Measurements from ENCODE around the gene ARL6IP5. TPM values are rescaled to one million over a fixed set of nuclear protein-coding genes. Genes with fewer than 3 reads are reported as not detected.

ARL6IP5 gene
- total and polyA plus RNA-seq, 10 donors = 106 to 148 (median 125) TPM

DNA sequence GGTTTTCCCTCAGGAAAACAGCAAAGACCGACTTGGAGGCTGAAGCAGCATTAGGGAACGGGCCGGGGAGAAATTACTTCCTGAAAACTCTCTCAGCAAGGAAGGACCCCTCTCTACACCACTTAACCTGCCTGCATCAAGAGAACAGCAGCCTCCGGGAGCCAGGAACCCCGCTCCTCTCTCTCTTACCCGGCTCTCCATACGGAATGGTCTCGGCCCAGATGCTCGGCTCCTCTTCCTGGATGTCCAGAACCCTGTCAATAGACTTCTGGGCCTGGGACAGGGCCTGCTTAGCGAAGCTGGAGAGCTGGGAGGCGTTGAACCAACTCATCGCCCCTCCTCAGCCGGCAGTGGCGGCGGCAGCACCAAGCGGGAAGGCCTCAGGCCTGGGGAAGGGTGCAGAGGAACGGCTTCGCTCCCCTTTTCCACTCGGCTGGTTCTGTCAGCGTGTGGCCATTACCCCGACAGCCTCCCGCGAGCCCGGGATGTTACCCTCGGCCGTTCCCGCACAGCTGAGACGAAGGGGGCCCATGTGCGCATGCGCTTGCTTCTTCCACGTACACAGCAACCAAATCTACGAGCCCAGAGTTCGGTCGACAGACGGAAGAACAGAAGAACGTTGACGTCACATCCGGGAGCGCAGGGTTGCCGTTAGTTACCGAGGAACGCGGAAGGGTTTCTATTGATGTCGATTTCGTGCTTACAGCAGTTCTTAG lies 32.8 kb upstream of the ARL6IP5 start, which contains the start of gene TMF1:
TMF1 (minus strand) TSS at position 578 of the 716 bp plus-strand sequence; CDS start at position 331, 247 bp downstream.
- Histone ChIP-seq H3K4me1 (peaks cover 29 to 57% (median 49%) of the 10 kb centered on the region in 6 donors), H3K9me3 (no peaks in the 10 kb centered on the region), H3K4me3 (peak within 1 kb of the TSS; percentile 69 to 96 (median 88)), H3K27me3 (replicated peaks in 1 of 7) (no peaks in the 10 kb centered on the region), H3K27ac (peak within 1 kb of the TSS; percentile 90 to 98 (median 97)), H3K36me3 (peaks cover 5 to 59% (median 32%) of the 10 kb centered on the region in 6 donors)
- peak; percentile 99 for DNase-seq
- 0 to 1% (median 0%) methylated on average over 24 to 45 of the region's 45 CpGs for WGBS, 5 donors
- TF ChIP-seq POLR2AphosphoS5 (IDR thresholded peaks at IDR 0.05) = peak; percentile 97 to 98 (median 97)
- TF ChIP-seq, protein P1, sequence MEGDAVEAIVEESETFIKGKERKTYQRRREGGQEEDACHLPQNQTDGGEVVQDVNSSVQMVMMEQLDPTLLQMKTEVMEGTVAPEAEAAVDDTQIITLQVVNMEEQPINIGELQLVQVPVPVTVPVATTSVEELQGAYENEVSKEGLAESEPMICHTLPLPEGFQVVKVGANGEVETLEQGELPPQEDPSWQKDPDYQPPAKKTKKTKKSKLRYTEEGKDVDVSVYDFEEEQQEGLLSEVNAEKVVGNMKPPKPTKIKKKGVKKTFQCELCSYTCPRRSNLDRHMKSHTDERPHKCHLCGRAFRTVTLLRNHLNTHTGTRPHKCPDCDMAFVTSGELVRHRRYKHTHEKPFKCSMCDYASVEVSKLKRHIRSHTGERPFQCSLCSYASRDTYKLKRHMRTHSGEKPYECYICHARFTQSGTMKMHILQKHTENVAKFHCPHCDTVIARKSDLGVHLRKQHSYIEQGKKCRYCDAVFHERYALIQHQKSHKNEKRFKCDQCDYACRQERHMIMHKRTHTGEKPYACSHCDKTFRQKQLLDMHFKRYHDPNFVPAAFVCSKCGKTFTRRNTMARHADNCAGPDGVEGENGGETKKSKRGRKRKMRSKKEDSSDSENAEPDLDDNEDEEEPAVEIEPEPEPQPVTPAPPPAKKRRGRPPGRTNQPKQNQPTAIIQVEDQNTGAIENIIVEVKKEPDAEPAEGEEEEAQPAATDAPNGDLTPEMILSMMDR (IDR thresholded peaks at IDR 0.05 in 8 of 11, conservative IDR thresholded peaks at IDR 0.05 in 3 of 11) = peak in 2 of 11 experiments; percentile 20 to 31
- peak in 2 of 3 donors; percentile 40 to 77 for TF ChIP-seq POLR2A (IDR thresholded peaks at IDR 0.05)
- intact Hi-C loops (cut with DNase I; ENCODE audit: low total_unique reads) = no loop called here

DNA sequence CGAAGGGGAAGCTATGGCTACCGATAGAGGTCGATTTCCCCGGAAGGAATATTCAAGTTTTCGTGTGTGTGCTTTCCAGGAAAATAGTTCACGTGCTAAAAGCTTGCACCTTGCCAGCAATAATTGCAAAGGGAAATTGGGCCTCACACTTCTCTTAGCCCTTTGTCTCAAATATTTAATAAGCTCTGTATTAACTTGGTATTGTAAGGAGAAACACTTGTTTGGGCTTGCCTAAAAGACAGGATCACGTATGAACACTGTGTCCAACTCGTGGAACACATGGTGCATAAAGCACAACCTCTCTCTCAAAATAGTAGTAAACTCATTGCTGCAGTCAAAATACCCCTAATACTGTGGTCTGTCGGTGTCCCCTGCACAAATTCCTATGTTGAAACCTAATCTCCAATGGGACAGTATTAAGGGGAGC lies 32.3 kb upstream of the ARL6IP5 start:
- peaks cover 3 to 59% (median 29%) of the 10 kb centered on the region in 6 donors for H3K36me3 ChIP-seq
- TF ChIP-seq POLR2AphosphoS5 (IDR thresholded peaks at IDR 0.05) = no peak
- no peak for TF ChIP-seq POLR2A (IDR thresholded peaks at IDR 0.05)
- TF ChIP-seq, protein P1 (IDR thresholded peaks at IDR 0.05 in 8 of 11, conservative IDR thresholded peaks at IDR 0.05 in 3 of 11) = no peak
- intact Hi-C loops (cut with DNase I; ENCODE audit: low total_unique reads) = no loop called here
- WGBS, 5 donors = 10 to 16% (median 14%) methylated on average over 9 of the region's 9 CpGs
- peak overlapping the region; percentile 69 to 96 (median 88) for H3K4me3 ChIP-seq
- no peaks in the 10 kb centered on the region for H3K27me3 ChIP-seq (replicated peaks in 1 of 7)
- no peaks in the 10 kb centered on the region for H3K9me3 ChIP-seq
- DNase-seq = no peak
- peaks cover 25 to 57% (median 44%) of the 10 kb centered on the region in 6 donors for H3K4me1 ChIP-seq
- peak overlapping the region; percentile 90 to 98 (median 97) for H3K27ac ChIP-seq

DNA sequence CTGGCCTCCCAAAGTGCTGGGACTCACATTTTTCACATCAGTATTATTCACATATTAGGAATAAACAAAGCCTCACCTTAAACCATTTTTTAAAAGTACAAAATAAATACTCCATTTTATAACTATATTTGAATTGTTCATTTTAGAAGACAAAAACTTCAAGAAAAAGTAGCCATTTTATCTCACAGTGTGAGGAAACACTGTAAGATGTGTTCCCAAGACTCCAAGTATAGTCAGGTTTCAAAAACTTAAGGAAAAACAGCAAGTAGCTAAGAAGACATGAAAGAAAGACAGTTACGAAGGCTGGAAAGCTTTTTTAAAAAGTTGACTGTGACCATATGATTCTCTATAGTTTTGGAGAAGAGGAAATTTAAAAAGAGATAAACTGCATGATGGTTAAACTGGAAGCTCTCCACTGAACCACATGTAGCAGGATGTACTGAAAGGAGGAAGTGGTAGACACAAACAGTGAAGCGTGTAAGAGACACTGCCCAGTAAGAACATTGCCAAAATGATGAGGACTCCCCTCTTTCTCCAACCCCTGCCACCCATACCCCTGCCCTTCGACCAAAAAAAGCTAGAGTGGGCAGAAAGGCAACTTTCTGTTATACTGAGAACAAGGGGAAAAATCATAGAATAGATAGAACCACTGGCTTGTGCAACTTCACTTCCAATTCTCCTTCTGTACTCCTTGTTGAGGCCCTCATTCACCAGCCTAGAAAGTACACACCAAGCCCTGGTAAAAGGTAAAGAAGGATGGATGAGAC lies 26.4 kb upstream of the ARL6IP5 start:
- H3K4me3 ChIP-seq = no peak overlapping the region
- peak overlapping the region; percentile 55 to 82 (median 74) for H3K27ac ChIP-seq
- intact Hi-C loops (cut with DNase I; ENCODE audit: low total_unique reads) = no loop called here
- DNase-seq = no peak
- H3K27me3 ChIP-seq (replicated peaks in 1 of 7) = no peaks in the 10 kb centered on the region
- WGBS, 5 donors = 26 to 44% (median 28%) methylated on average over 3 of the region's 3 CpGs
- peaks cover 8 to 99% (median 53%) of the 10 kb centered on the region in 6 donors for H3K36me3 ChIP-seq
- H3K4me1 ChIP-seq = peaks cover 6 to 36% (median 18%) of the 10 kb centered on the region in 6 donors
- no peaks in the 10 kb centered on the region for H3K9me3 ChIP-seq
- TF ChIP-seq POLR2A (IDR thresholded peaks at IDR 0.05) = peak in 1 of 3 donors; percentile 5
- TF ChIP-seq, protein P1 (IDR thresholded peaks at IDR 0.05 in 8 of 11, conservative IDR thresholded peaks at IDR 0.05 in 3 of 11) = no peak
- TF ChIP-seq POLR2AphosphoS5 (IDR thresholded peaks at IDR 0.05) = peak in 1 of 3 donors; percentile 34

DNA sequence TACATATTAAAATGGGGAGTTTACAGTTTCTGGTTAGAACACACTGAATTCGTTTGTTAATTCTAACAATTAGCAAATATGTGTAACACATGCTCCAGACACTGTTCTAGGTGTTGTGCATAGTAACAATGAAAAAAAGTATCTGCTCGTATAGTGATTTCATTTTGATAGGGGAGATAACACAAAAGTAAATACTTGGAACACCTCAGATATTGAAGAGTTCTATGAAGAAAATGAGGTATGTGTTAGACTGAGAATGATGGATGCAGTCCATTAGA lies 25.9 kb upstream of the ARL6IP5 start:
- peaks cover 8 to 100% (median 56%) of the 10 kb centered on the region in 6 donors for H3K36me3 ChIP-seq
- intact Hi-C loops (cut with DNase I; ENCODE audit: low total_unique reads) = no loop called here
- H3K4me1 ChIP-seq = peaks cover 6 to 42% (median 18%) of the 10 kb centered on the region in 6 donors
- no peak overlapping the region for H3K4me3 ChIP-seq
- WGBS, 5 donors = 78 to 88% (median 82%) methylated on average over 2 of the region's 2 CpGs
- no peaks in the 10 kb centered on the region for H3K27me3 ChIP-seq (replicated peaks in 1 of 7)
- H3K27ac ChIP-seq = peak overlapping the region; percentile 55 to 82 (median 74)
- TF ChIP-seq POLR2A (IDR thresholded peaks at IDR 0.05) (no peak), POLR2AphosphoS5 (IDR thresholded peaks at IDR 0.05) (no peak)
- TF ChIP-seq, protein P1 (IDR thresholded peaks at IDR 0.05 in 8 of 11, conservative IDR thresholded peaks at IDR 0.05 in 3 of 11) = no peak
- no peaks in the 10 kb centered on the region for H3K9me3 ChIP-seq
- DNase-seq = no peak
